Stimulated activated CD4-positive, alpha-beta T cell treated with anti-CD3 and anti-CD28 coated beads, Interleukin-1b, Interleukin-23, amount 100 ng/mL, for 48 hours (primary cell): ENCODE measurements around the gene LAPTM4A.
"Not testable (repeated sequence)": the region's sequence is repeated elsewhere in the genome, so short reads cannot be mapped to it uniquely, and the experiment has no call there.

Source experiments
- DNase-seq: peaks from one replicate; pipeline ENCODE4 v3.0.0-alpha.2; 2020

LAPTM4A gene

DNA sequence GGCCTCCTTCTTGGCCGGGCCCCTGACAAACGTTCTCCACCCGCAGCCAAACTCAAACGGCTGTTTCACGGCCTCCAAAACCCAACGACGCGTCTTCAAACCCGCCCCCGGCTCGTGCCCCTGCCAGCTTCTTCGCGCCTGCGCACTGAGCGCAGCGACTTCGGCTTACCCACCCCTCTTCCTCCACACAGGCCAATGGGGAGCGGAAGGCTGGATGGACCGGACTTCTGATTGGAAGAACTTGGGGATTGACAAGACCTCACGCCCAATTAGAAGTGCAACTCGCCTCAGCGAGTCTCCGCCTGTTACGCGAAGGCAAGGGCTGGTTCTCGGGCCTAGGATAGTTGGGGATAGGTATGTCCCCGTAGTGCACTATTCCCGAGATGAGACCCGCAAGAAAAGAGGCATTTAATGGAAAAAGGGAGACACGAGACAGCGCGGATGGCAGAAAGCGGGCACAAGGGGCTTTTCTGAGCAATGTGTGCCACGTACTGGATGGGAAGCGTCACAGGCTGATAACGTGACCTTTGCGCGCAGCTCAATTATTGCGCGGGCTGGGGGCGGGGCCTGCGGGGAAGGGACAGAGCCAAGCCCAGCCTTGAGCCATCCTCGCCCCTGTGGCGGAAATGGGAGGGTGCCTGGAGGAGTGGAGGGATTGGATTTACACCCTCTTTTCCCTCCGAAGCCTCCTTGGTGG lies at the start of gene LAPTM4A:
TSS of gene LAPTM4A (minus strand) at position 97 of the 697 bp plus-strand sequence. CDS start 108 bp downstream, outside the sequence.
- DNase-seq, result peak; percentile 99

DNA sequence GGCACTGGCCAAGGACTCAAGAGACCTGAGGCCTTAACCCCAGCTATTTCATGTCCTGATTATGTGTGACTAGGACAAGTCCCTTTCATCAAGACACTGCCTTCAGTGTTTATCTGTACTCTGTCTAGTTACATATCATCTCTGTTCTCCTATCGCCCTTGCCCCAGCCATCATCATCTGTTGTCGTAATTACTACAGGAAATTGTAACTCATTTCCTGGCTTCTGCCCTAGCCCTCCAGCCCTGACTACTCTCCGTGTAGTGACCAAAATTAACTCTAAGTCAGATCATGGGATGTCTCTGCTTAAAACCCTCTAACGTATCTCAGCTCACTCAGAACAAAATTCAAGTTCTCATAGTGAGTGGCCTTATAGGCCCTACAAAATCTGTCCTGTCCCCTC lies 49.3 kb upstream of the LAPTM4A start:
- no peak for DNase-seq

DNA sequence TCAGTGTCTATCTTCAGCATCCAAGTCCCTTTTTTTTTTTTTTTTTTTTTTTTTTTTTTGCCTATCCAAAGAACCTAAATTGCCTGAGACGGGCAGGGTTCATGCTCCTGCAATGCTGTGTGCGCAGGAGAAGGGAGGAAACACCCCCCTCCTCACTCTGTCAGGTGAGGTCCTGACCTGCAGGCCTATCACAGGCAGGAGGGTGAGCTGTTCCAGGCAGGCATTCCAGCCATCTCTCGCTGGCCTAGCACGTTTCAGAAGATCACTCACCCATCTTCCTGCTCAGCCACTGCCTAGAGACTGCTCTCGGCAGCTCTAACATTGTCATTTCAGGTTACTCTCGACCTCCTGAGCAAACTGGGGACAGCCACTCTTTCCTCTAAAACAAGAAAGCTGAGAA lies 48.4 kb upstream of the LAPTM4A start:
- DNase-seq, result no peak

DNA sequence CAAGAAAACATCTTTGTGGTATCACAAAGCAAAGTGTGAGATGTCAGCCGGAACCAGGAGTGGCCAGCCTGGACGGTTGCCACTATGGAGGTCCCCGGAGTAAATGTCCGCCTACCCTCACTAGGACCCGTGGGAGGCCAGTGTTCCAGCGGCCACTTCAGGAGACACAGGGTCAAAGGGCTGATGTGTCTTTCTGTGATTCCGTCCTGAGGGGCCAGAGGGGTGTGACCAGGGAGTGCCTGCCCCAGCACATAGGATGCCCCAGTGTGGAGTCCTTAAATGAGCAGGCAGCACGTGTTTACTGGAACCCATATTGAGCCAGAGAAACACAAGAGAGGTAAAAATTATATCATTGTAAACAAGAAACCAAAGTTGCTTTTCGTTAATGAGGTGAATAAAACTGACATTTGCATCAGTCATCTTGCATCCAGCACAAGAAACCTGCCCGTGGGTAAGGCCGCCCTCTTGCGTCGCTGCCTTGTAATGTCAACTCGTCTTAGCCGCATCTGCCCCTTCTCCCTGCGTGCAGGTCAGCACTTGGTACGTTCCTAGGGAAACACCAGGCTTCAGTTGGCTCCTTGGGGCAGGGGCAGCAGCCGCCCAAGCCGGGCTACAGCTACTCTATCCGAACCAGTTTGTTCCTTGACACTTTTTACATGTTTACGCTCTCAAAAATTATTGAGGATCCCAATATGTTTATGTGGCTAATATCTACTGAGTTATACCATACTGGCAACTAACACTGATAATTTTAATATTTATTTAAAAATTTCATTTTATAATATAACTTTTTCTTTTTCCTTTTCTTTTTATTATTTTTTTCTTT lies 46.7 kb upstream of the LAPTM4A start:
- DNase-seq, result peak; percentile 85

DNA sequence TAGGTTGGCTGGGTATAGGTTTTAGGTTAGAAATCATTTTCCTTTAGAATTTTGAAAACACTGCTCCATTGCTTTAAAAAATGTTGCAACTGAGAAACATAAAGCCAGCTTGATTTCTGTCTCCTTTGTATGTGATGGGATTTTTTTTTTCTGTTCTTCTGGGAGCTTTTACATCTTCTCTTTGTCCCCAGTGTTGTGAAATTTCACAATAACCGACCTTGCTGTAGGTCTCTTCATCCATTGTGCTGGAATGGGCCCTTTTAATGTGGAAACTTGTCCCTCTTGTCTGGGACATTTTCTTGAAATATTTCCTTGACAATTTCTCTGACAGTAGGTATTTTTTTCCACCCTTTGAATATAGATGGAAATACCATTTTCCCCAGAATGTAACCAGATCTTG lies 44.0 kb upstream of the LAPTM4A start:
- DNase-seq, result no peak

DNA sequence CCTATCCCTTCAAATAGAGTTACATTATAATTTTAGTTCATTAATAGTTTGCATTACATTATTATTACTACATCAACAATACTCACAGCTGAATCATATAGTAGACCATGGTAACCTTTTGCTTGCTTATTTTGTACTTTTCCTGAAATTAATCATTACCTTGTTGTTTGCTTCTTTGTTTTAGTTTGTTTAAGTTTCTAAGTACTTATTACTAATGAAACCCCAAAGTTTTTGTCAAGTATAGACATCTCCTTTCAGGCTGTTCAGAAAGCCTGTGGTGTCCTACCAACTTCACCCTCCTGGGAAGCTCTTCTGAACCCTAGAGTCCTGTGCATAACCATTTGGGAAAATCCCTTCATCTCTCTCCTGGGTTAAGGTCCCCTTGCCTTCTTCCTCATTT lies 43.5 kb upstream of the LAPTM4A start:
- DNase-seq, result no peak

DNA sequence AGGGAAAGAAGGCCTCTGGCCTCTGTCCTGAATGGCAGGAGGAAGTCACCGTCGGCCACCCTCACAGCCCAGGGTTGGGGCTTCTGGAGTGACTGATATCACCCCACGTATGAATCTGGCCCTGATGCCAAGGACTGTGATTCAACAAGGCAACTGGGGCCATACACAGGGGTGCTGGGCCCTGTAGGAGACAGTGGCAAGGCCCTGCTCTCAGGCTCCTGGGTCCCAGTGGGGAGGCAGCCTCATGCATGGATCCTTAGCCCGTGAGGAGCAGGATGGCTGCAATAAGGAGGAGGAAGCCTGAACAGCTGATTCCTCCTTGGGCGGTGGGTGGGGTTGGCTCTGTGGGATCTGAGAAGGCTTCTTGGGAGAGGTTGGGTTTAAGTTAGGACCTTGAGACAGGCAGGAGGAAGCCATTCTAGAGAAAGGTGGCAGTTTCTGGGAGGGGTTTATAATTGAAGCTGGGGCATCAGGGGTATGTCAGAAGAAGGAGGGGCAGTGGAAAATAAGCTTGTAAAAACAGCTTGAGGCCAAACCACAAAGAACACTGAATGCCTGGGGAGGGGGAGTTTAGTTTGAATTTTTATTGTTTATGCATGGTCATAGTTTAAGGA lies 42.8 kb upstream of the LAPTM4A start:
- DNase-seq, result no peak

DNA sequence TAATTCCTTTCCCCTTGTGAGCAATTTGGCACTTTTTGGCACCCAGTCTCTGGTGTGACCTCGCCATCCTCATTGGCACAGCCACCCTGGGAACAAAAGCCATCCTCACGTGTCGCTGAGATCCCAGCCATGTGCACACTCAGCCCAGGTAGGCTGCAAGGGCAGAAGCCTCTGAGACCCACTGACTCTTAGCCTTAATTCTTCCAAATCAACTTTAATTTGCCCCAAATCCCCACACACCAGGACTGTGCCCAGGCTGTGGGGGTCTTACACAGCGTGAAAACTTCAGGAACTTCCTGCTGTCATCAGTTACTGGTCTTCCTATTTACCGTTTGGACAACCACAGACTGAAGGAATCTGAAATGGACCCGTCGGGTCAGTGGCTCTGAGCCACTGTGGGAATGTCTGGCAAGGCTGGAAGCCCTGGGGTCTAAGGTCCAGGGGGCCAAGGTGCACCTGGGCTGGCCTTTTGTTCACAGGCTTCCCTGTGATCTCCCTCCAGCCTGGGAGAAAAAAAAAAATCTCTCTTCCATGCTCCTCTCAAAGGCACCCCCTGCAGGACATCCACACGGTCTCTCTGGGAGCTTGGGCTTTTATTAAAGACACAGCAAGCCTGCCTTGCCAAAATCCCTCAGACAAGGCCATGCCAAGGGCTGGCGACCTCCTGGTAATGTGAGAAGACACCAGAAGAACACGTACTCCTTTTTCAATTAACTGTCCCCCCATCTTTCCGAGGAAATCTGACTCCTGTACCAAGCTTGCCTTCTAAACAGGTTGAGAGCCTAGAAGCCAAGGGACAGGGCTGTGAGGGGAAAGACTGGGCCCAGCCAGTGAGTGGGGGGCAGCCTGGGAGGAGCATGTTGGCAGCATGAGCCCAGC lies 42.1 kb upstream of the LAPTM4A start:
- DNase-seq, result no peak

DNA sequence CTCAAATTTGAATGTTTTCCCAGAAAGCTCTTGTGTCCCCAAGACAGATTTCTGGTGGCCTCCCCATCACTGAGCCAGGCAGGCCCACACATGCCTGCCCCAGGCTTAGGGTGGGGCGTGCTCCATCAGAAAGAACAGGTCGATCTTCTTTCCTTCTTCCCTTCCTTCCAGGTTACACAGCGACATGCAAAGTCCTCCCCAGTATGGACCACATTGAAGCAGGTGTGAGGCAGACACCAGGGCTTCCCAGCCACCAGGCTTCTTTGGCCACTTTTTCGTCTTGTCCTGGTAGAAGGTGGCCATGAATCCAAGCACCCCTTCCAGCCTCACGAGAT lies 41.4 kb upstream of the LAPTM4A start:
- no peak for DNase-seq

DNA sequence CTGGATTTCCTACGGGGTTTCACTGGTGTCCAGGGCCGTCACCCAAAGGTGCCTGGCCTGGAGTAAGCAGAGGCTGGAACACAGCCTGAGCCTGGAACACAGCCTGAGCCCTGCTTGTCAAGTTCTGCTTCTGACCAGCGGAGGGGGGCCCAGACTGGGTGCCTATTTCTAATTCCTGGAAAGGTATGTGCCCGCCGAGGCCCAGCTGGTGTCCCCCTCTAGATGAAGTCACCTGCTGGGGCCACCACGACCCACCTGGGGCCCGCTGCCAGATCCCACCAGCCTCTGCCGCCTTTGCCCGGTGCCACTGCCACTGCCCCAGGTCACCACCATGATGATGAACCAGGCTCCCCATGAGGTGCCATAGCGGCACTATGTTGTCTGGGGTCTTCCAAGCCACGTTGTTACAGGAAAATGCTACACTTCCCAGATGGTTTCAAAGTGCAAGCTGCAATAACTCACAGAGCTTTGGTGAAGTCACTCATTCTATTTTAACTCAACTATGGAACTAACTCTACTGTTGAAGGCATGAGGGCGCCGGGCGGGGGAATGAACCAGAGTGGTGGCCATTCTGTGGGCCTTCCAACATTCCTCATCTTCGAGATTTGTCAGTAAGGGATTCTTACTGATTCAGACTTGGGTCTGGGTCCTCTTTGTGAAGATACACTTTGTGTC lies 40.9 kb upstream of the LAPTM4A start:
- DNase-seq, result no peak

DNA sequence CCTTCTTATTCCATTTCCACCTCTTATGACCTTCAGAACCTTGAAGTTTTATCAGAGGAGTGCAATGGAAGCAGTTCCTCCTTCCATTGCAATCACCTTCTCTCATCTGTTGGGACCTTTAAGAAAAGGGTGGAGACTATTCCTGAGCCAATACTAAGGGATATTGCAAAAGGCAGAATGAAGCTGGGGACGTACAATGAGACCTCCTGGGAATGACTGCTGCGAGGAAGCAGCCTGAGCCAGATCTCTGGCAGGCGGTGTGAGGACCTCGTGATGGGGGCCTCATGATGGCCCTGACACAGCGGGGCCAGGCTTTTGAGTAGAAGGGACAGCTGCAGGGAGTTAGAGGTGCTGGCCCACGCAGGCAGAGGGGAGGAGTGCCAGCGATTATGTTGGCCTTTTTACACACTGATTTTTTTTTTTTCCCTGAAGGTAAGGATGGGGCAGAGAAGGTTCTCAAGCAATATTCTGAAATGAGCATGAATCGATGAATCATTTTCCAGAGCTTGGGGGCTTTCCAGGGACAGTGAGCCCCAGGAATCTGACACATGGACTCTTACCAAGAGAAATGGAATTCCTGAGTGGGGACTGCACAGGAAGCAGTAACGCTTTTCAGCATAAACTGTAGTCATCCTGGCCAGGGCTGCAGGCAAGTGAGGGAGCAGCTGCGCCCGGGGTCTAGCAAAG lies 40.0 kb upstream of the LAPTM4A start:
- no peak for DNase-seq

DNA sequence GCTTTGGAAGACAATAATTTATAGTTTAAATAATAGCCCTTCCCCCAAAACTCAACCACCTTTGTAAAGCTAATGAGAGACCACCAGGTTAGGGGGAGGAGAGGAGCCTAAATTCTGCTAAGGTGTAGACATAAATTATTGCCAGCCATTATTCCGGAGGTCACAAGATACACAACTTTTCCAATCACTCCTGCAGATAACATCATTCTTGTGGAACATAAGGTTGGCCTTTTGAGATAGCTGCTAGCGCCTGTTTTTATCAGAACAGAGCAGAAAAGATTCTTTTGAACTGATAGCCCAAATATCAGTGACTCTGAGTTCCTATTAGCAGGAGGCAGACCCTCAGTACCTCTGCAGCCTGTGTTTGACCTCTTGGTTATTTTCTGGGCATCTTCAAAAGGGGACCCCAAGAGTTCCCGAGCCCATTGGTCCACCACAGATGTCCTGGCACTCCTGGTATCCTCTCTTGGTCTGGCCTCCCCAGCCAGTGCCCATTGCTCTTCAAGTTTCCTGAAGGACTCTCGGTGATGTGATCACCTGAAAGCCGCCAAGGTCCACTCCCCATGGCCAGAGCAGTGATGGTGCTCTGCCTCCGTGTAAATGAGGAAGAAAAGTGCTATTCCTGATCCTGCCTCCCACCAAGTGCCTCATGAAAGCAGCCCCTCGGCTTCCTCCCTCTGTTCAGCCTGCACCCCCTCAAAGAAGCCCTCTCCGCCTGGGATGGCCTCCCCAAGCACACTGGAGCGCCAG lies 38.5 kb upstream of the LAPTM4A start:
- DNase-seq, result no peak

DNA sequence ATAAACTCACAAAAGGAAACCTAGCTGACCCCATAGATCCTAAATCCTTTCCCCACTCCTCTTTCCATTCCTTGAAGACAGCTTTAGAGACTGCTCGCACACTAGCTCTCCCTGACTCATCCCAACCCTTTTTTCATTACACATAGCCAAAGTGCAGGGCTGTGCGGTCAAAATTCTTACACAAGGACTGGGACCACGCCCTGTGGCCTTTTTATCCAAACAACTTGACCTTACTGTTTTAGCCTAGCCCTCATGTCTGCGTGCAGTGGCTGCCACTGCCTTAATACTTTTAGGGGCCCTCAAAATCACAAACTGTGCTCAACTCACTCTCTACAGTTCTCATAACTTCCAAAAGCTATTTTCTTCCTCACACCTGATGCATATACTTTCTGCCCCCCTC lies 34.5 kb upstream of the LAPTM4A start:
- not testable (repeated sequence) for DNase-seq

DNA sequence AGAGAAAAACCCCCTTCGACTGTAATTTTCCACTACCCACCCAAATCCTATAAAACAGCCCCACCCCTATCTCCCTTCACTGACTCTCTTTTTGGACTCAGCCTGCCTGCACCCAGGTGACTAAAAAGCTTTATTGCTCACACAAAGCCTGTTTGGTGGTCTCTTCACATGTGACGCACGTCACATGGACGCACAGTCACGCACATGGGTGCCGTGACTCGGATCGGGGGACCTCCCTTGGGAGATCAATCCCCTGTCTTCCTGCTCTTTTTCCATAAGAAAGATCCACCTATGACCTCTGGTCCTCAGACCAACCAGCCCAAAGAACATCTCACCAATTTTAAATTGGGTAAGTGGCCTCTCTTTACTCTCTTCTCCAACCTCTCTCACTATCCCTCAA lies 31.4 kb upstream of the LAPTM4A start:
- not testable (repeated sequence) for DNase-seq

DNA sequence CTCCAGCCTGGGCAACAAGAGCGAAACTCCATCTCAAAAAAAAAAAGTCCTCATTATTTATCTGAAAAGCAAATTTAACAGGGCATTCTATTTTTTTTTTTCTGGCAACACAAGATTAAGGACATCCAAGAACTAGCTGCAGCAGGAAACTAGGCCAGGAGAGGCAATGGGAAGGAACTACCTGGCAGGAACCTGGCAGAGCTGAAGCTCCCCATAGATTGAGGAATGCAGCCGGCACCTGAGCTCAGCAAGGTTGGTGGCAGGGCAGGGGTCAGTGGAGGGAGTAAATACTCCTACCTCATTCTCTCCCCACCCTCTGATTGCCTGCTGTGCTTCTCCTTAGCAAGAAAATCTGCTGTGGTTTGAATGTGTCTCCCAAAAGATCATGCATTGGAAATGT lies 30.4 kb upstream of the LAPTM4A start:
- no peak for DNase-seq

DNA sequence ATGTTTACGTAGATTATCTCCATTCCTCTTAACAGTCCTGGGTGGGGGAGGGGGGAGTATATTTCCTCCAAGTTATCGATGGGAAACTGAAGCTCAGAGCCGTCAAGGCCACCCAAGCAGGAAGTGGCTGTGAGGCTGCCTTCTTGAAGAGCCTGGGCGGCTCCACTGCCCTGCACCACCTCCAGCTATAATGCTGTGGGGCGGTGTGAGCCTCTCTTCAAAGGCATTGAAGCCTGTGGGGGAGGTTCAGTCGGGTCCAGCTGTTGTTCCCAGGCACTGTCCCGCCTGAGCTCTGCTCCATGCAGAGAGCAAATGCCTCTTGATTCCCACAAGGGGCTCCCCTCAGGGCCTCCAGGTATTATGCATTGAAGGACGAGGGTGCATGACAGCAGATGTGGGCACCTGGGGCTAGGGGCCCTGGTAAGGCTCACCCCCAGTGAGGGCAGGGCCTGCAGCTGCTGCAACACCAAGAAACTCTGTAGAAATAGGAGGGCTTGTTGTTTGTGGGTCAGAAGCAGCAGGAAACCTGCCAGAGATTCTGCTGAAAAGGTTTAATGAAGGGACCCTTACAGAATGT lies 29.5 kb upstream of the LAPTM4A start:
- DNase-seq, result no peak

DNA sequence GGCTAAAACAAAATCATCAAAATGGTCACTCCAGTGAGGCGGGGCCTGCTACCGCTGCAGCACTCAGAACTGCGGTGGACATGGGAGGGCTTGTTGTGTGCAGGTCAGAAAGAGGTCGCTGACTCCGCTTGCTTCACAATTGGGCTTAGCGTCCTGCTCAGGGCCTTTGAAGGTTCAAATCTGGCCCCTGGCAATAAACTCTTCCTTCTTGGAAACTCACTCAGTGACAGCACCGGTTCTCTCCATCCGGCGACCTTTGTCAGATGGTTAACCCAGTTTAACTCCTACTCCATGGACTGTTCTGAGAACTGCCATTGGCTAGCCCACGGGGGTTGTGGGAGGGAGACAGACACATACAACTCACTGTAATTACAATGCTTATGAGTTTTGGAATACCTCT lies 29.0 kb upstream of the LAPTM4A start:
- no peak for DNase-seq

DNA sequence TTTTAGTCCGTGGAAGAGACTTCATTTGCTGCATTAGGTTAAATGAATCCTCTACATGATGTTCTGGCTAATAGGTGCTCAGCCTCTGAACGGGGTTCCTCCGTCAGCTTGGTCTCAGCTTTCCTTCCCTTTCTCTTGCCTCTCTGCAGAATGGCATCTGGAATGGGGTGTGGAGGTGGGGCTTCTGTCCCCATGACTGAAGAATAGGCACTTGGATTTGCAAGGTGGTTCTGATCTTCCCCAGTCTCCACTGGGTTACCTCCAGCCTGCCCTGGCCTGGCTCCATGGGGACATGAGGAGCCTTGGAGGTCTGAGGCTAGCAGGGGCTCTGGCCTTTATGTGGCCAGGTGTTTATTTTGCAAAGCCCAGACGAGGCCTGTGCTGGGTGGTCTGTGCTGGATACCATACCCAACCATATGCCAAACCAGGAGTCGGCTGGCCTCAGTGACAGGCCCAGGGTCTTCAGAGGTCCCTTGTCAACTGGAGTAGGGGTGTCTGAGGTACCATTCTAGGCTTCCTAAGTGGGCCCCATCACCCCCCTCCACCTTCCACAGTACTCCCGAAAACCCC lies 28.2 kb upstream of the LAPTM4A start:
- no peak for DNase-seq

DNA sequence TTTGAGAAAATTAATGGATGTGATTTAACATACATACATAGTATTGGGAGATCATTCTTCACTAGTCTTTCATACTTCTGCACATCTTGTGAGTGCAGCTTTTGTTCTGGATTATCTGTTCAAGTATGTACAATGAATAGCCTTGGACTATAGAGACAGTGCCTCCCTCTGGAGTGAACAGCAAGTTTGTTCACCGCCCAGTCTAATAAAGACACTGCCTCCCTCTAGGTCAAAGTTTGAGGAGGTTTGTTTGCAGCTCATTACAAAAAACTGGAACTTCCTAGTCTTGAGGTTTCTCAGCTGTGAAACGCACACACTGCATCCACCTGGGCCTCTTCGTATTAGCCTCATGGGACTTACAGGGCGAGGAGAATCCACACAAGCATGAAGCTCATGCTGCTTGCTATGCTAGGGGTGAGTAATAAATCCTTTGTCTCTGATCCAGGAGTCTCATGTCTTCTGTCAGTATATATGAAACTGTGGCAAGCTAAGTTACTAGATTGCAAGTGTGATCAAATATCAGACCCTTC lies 26.0 kb upstream of the LAPTM4A start:
- DNase-seq, result no peak

DNA sequence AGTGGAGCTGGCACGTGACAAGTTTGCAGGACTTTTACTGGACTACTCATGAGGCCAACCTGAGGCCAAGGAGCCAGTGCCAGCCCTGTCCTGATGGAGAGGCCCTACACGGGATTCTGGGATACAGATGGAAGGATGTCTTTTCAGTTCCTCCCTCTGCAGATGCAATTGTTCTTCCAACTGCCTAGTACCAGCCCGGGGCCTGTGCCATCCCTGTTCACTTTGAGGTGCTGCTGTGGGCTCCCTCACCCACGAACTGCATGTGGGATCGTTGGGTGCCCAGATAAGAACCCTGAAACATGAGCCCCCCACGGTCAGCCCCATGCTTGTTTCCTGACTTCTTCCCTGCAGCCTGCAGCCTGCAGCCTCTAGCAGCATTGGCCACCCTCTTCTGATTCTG lies 25.3 kb upstream of the LAPTM4A start:
- DNase-seq, result no peak
